HG03039 (cell line): Measurements from ENCODE around the gene GRIN3B.

ENCODE experiments used
- ATAC-seq: cut with Tn5 transposase; IDR thresholded peaks from one replicate; pipeline ENCODE4 v1.9.1; 2021; ENCODE audit warnings: mild to moderate bottlenecking, moderate library complexity; ENCODE audit not compliant: unreplicated experiment

GRIN3B gene

DNA sequence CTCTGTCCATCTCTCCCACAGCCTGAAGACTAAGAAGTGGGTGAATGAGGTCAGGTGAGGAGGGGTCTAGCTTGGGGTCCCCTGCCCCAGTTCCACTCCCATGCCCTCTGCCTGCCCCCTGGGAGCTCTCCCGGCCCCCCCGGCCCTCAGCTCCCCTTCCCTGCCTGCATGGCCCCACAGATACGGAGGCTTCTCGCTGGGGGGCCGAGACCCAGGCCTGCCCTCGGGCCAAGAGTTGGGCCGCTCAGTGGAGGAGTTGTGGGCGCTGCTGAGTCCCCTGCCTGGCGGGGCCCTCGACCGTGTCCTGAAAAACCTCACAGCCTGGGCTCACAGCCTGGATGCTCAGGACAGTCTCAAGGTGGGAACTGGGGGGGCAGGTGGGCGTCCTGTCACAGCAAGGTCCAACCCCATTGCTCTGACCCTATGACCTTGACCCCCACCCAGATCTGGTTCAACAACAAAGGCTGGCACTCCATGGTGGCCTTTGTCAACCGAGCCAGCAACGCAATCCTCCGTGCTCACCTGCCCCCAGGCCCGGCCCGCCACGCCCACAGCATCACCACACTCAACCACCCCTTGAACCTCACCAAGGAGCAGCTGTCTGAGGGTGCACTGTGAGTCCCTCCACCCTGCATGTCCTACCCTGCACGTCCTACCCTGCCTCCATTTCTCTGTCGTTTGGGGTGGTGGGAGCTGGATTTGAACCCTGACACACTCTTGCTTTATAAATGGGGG lies 55.8 kb downstream of the GRIN3B start:
- no peak for ATAC-seq

DNA sequence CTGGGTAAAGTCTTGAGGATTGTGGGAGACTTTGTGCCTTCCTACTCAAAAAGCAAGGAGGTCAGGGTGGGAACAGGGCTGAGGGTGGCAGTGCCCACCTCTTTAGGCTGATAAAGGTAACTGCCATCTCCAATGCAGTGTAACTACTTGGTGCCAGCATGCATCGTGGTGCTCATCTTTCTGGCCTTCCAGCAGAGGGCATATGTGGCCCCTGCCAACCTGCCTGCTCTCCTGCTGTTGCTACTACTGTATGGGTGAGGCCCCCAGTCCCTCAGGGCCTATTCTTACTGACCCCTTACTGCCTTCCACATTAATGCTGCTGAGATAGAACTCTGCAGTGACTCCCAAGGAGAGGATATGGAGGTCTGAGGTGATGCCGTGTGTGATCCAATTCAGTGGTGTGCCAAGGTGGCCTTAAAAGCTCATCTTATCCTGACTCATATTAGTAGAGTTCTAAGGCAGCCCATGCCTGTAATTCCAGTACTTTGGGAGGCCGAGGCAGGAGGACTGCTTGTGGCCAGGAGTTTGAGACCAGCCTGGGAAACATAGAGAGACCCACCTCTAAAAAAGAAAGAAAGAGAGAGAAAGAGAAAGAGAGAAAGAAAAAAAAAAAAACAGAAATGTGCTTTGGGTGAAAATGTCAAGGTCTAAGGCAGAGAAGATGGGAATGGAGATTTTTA lies 57.1 kb downstream of the GRIN3B start:
- no peak for ATAC-seq

DNA sequence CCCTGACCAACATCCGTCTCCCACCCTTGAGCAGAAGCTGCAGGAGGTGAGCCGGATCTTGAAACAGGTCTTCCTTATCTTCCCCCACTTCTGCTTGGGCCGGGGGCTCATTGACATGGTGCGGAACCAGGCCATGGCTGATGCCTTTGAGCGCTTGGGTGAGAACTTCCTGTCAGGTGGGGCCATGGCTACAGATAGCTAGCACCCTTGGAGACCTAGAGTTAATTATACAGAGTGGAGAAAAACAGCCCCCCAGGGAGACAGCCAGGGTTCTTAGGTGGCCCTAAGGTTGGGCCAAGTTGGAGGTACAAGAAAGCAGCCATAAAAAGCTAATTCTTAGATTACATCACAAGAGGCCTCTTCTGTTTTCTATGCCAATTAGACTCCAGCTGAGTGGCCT lies 57.9 kb downstream of the GRIN3B start:
- no peak for ATAC-seq
